Activated CD8-positive, alpha-beta memory T cell treated with anti-CD3 and anti-CD28 coated beads for 24 hours (primary cell): Measurements from ENCODE around the gene HMCN2.

Experiments used
- DNase-seq: peaks from one replicate; pipeline ENCODE4 v3.0.0-alpha.2; 2020

HMCN2 gene

GRCh38 chr9:130347931-130348330 lies 82.4 kb downstream of the HMCN2 start:
- DNase-seq = no peak

- no peak for DNase-seq
Observed at GRCh38 chr9:130348341-130348740, 82.8 kb downstream of the HMCN2 start.

- no peak for DNase-seq
Observed at GRCh38 chr9:130348881-130349280, 83.3 kb downstream of the HMCN2 start.

GRCh38 chr9:130349398-130349797 lies 83.8 kb downstream of the HMCN2 start:
- DNase-seq = no peak

- no peak for DNase-seq
Observed at GRCh38 chr9:130351343-130351742, 85.8 kb downstream of the HMCN2 start.

- no peak for DNase-seq
Observed at GRCh38 chr9:130352081-130352480, 86.5 kb downstream of the HMCN2 start.

GRCh38 chr9:130352586-130353285 lies 87.2 kb downstream of the HMCN2 start:
- DNase-seq = no peak

GRCh38 chr9:130354378-130354777 lies 88.8 kb downstream of the HMCN2 start:
- DNase-seq = no peak

GRCh38 chr9:130354806-130355205 lies 89.2 kb downstream of the HMCN2 start:
- DNase-seq = no peak

GRCh38 chr9:130356033-130356432 lies 90.5 kb downstream of the HMCN2 start:
- no peak for DNase-seq

- DNase-seq = no peak
Observed at GRCh38 chr9:130356877-130357584, 91.5 kb downstream of the HMCN2 start.

- no peak for DNase-seq
Observed at GRCh38 chr9:130358928-130359327, 93.4 kb downstream of the HMCN2 start.

- DNase-seq = no peak
Observed at GRCh38 chr9:130359819-130360218, 94.3 kb downstream of the HMCN2 start.

GRCh38 chr9:130360672-130361071 lies 95.1 kb downstream of the HMCN2 start:
- no peak for DNase-seq

- no peak for DNase-seq
Observed at GRCh38 chr9:130361873-130362362, 96.4 kb downstream of the HMCN2 start.

GRCh38 chr9:130362691-130363090 lies 97.1 kb downstream of the HMCN2 start:
- DNase-seq = no peak

GRCh38 chr9:130363755-130364404 lies 98.3 kb downstream of the HMCN2 start:
- DNase-seq = no peak

- no peak for DNase-seq
Observed at GRCh38 chr9:130364619-130365322, 99.2 kb downstream of the HMCN2 start.

- DNase-seq = no peak
Observed at GRCh38 chr9:130365323-130365721, 99.8 kb downstream of the HMCN2 start.

- DNase-seq = no peak
Observed at GRCh38 chr9:130366072-130366471, 100.5 kb downstream of the HMCN2 start.

GRCh38 chr9:130366888-130367550 lies 101.5 kb downstream of the HMCN2 start:
- DNase-seq = no peak

- peak; percentile 59 for DNase-seq
Observed at GRCh38 chr9:130368631-130369103, 103.1 kb downstream of the HMCN2 start.

GRCh38 chr9:130370226-130370625 lies 104.7 kb downstream of the HMCN2 start:
- DNase-seq = no peak
